ENCODE results near the gene CLEC11A. TPM values are rescaled to one million over a fixed set of nuclear protein-coding genes. Genes with fewer than 3 reads are reported as not detected.

Gene CLEC11A
- total and polyA plus RNA-seq, 8 donors = 13.7 to 49.1 (median 40.3) TPM

DNA sequence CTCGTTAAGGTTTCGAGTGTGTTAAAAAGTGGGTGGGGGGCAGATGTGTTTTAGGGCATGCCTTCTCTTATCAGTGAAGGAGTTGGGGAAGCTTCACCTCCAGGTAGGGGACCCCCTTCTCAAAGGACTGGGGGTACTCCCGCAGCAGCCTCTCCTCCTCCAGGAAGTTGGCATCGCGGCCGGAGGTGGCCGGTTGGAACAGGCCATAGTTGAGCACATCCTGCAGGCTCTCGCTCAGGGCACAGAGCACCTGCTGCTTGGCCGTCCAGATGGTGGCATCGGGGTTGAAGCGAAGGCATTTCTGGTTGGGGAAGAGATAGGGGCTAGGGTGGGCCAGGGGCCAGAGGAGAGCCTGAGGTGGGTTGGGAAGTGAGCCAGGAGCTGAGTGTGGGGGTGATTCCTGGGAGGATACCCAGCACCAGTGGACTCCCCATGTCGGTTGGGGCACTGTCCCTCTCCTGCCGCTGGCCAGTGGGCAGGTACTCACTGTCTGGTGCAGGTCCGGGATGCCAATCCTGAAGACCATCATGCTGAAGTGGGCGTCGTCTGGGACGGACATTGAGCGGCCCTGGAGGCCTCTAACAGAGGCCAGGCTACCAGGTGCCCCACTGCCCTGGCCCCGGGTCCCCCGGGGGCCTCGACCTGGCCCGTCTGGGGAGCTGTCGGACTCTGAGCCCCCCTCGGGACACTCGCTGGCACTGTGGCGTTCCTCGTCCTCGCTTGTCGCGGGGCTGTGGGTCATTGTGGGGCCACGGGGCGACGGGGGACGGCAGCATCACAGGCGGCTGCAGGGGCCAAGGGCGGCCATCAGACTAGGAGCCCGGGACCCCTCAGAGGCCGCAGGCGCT, 6.8 kb upstream of the CLEC11A start:
- no peak overlapping the region for H3K4me3 ChIP-seq
- intact Hi-C loops (cut with DNase I) = no loop called here
- no peaks in the 10 kb centered on the region for H3K36me3 ChIP-seq
- no peak overlapping the region for H3K27ac ChIP-seq
- no peak for TF ChIP-seq CTCF (IDR thresholded peaks at IDR 0.05)
- H3K4me1 ChIP-seq = peaks cover 0 to 11% of the 10 kb centered on the region in 2 donors
- DNase-seq (peak in 1 of 4 donors; percentile 72), ATAC-seq (no peak)
- H3K27me3 ChIP-seq = peaks cover 12 to 99% of the 10 kb centered on the region in 2 donors
- H3K9me3 ChIP-seq = no peaks in the 10 kb centered on the region

GRCh38 chr19:50717026-50717723, 6.0 kb upstream of the CLEC11A start:
- Histone ChIP-seq H3K9me3 (no peaks in the 10 kb centered on the region), H3K27me3 (peaks cover 12 to 99% of the 10 kb centered on the region in 2 donors), H3K27ac (no peak overlapping the region), H3K4me1 (peaks cover 0 to 11% of the 10 kb centered on the region in 2 donors), H3K4me3 (no peak overlapping the region), H3K36me3 (no peaks in the 10 kb centered on the region)
- DNase-seq (peak in 1 of 4 donors; percentile 60), ATAC-seq (no peak)
- intact Hi-C loops (cut with DNase I) = no loop called here
- no peak for TF ChIP-seq CTCF (IDR thresholded peaks at IDR 0.05)

- peaks cover 12 to 99% of the 10 kb centered on the region in 2 donors for H3K27me3 ChIP-seq
- H3K4me3 ChIP-seq = no peak overlapping the region
- no peaks in the 10 kb centered on the region for H3K36me3 ChIP-seq
- H3K9me3 ChIP-seq = no peaks in the 10 kb centered on the region
- peaks cover 0 to 11% of the 10 kb centered on the region in 2 donors for H3K4me1 ChIP-seq
- no peak for TF ChIP-seq CTCF (IDR thresholded peaks at IDR 0.05)
- ATAC-seq (no peak), DNase-seq (no peak)
- H3K27ac ChIP-seq = no peak overlapping the region
- intact Hi-C loops (cut with DNase I) = no loop called here
These were observed 5.3 kb upstream of the CLEC11A start for GRCh38 chr19:50717891-50718254.

DNA sequence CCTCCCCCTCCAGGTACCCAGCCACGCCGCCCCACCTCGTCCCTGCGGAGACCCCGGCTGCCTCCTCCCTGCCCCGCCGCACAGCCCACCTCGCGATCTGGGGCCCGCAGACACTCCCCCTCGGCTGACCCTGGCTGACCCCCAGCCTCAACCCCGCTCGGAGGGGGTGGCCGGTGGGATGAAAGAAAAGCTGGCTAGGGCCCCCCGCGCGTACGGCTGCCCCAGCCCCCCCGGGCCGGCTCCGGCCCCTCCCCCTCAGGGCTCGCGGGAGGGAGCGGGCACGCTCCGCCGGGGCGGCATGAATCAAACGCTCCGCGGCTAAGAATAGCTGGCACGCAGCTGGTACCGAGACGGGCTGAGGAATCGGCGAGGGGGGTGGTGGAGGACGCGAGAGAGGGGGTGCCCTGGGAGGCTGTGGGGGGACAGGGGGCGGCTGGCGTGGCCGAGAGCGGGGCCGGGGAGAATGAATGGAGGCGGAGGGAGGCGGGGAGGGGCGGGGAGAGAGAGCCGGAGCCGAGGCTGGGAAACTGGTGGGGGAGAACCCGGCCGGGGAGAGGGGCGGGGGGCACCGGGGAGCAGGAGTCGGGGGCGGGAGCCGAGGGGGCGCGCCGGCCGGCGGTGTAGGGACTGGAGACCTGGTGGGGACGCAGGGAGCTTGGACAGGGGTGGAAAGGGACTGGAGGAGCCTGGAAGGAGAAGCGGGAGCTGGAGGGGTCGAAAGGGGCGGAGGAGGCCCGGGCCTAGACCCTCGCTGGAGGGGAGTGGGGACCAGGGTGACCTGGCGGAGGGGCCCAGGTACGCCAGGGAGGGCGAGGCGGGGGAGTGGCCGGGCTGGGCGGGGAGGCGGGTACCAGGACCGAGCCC, 4.7 kb upstream of the CLEC11A start:
- DNase-seq (no peak), ATAC-seq (no peak)
- H3K27me3 ChIP-seq = peaks cover 12 to 99% of the 10 kb centered on the region in 2 donors
- no peaks in the 10 kb centered on the region for H3K9me3 ChIP-seq
- no peak overlapping the region for H3K4me3 ChIP-seq
- H3K4me1 ChIP-seq = peaks cover 0 to 13% of the 10 kb centered on the region in 2 donors
- no peak overlapping the region for H3K27ac ChIP-seq
- intact Hi-C loops (cut with DNase I) = no loop called here
- TF ChIP-seq CTCF (IDR thresholded peaks at IDR 0.05) = no peak
- no peaks in the 10 kb centered on the region for H3K36me3 ChIP-seq

All from left lung (tissue), 10 donors.